HepG2 (cell line): Measurements from ENCODE around the gene BCL6B. TPM values are rescaled to one million over a fixed set of nuclear protein-coding genes. Genes with fewer than 3 reads are reported as not detected.

Experiments used
- GTF2F1 ChIP-seq: fragments of 150-350 bp; IDR thresholded peaks from 2 replicates; pipeline ENCODE4 v1.6.1; 2014; ENCODE audit warnings: low read length
- ISL2 ChIP-seq: sonication (generic); formaldehyde crosslinking; IDR thresholded peaks from 2 replicates; pipeline ENCODE4 v1.5.0; 2020; ENCODE audit warnings: missing genetic modification reagents
- NFE2L1 ChIP-seq: sonication (generic); formaldehyde crosslinking; IDR thresholded peaks from 2 replicates; pipeline ENCODE4 v1.4.0; 2020; ENCODE audit warnings: missing genetic modification reagents, mild to moderate bottlenecking, borderline replicate concordance
- POLR2A ChIP-seq, 2 experiments: IDR thresholded peaks; 2 replicates each; pipeline ENCODE4 v1.6.1; 2011; ENCODE audit warnings: low read depth in 2 of 2, low read length in 2 of 2, mild to moderate bottlenecking in 1 of 2, moderate library complexity in 1 of 2; ENCODE audit not compliant: insufficient read depth in 1 of 2
- PPARG ChIP-seq: conservative IDR thresholded peaks from 2 replicates; pipeline ENCODE4 v1.6.1; 2016; ENCODE audit warnings: missing biosample characterization, missing genetic modification reagents
- SALL2 ChIP-seq: sonication (generic); formaldehyde crosslinking; IDR thresholded peaks from 2 replicates; pipeline ENCODE4 v1.8.1; 2023; ENCODE audit warnings: mild to moderate bottlenecking, missing genetic modification reagents, inconsistent platforms
- ZNF101 ChIP-seq: sonication (generic); formaldehyde crosslinking; IDR thresholded peaks from 2 replicates; pipeline ENCODE4 v1.4.0; 2020; ENCODE audit warnings: mild to moderate bottlenecking, low read depth, missing genetic modification reagents, borderline replicate concordance
- ZNF121 ChIP-seq: sonication (generic); formaldehyde crosslinking; IDR thresholded peaks from 2 replicates; pipeline ENCODE4 v1.5.0; 2020; ENCODE audit warnings: mild to moderate bottlenecking, missing genetic modification reagents
- ZNF180 ChIP-seq: sonication (generic); formaldehyde crosslinking; IDR thresholded peaks from 2 replicates; pipeline ENCODE4 v1.4.0; 2020; ENCODE audit warnings: low read depth, missing genetic modification reagents, borderline replicate concordance
- ZNF253 ChIP-seq: sonication (generic); formaldehyde crosslinking; IDR thresholded peaks from 2 replicates; pipeline ENCODE4 v1.8.0; 2022; ENCODE audit warnings: mild to moderate bottlenecking, missing genetic modification reagents, borderline replicate concordance
- ZNF333 ChIP-seq: sonication (generic); formaldehyde crosslinking; IDR thresholded peaks from 2 replicates; pipeline ENCODE4 v1.4.0; 2020; ENCODE audit warnings: mild to moderate bottlenecking, missing genetic modification reagents, borderline replicate concordance
- ZNF570 ChIP-seq: sonication (generic); formaldehyde crosslinking; IDR thresholded peaks from 2 replicates; pipeline ENCODE4 v1.4.0; 2020; ENCODE audit warnings: mild to moderate bottlenecking, missing genetic modification reagents, borderline replicate concordance
- ZNF761 ChIP-seq: sonication (generic); formaldehyde crosslinking; conservative IDR thresholded peaks from 2 replicates; pipeline ENCODE4 v1.4.0; 2020; ENCODE audit warnings: mild to moderate bottlenecking, missing genetic modification reagents
- ZNF776 ChIP-seq: sonication (generic); formaldehyde crosslinking; IDR thresholded peaks from 2 replicates; pipeline ENCODE4 v1.4.0; 2020; ENCODE audit warnings: mild to moderate bottlenecking, missing genetic modification reagents
- ZNF816 ChIP-seq: sonication (generic); formaldehyde crosslinking; IDR thresholded peaks from 2 replicates; pipeline ENCODE4 v1.8.0; 2022; ENCODE audit warnings: missing genetic modification reagents, mild to moderate bottlenecking, borderline replicate concordance
- polyA plus RNA-seq, 8 experiments: library from polyadenylated mRNA; depleted of rRNA in 3 of 8; stranded (reverse) in 7 of 8; unstranded in 1 of 8; fragments of >200 nt; fragmentation: Illumina TruSeq in 4 of 8; extraction: Trizol in 4 of 8; gene quantifications; 2 replicates each; pipeline versions ENCODE4 v1.2.1 to v1.2.3, GENCODE V29; 2011 to 2016; ENCODE audit warnings: low read depth in 4 of 8, missing spikeins in 1 of 8, mixed read lengths in 1 of 8; ENCODE audit not compliant: insufficient read depth in 1 of 8
- total RNA-seq, 5 experiments: library from RNA; depleted of rRNA; stranded (reverse); fragments of >200 nt; fragmentation: Illumina TruSeq; extraction: Trizol; gene quantifications; 2 replicates each; pipeline ENCODE4 v1.2.3, GENCODE V29; 2016; ENCODE audit warnings: low read depth in 1 of 5
- TF ChIP-seq, protein P1 (sequence below): sonication (generic); formaldehyde crosslinking; IDR thresholded peaks from 2 replicates; pipeline ENCODE4 v1.4.0; 2020; ENCODE audit warnings: mild to moderate bottlenecking, missing genetic modification reagents
- TF ChIP-seq, protein P2 (sequence below): sonication (generic); formaldehyde crosslinking; IDR thresholded peaks from 2 replicates; pipeline ENCODE4 v1.4.0; 2020; ENCODE audit warnings: missing genetic modification reagents; ENCODE audit errors: not compliant biosample characterization
- TF ChIP-seq, protein P3 (sequence below): sonication (generic); formaldehyde crosslinking; IDR thresholded peaks from 2 replicates; pipeline ENCODE4 v1.9.0; 2021; ENCODE audit warnings: missing genetic modification reagents, borderline replicate concordance

The BCL6B gene
- total and polyA plus RNA-seq, 2 of the 13 experiments (the other 11 are each of a cell fraction or from before 2014, with no cell fraction given), result not detected

- TF ChIP-seq GTF2F1, result no peak
- no peak for TF ChIP-seq PPARG (CRISPR knock-in tag)
- TF ChIP-seq ZNF816 (CRISPR knock-in tag), result no peak
- TF ChIP-seq, protein P1, sequence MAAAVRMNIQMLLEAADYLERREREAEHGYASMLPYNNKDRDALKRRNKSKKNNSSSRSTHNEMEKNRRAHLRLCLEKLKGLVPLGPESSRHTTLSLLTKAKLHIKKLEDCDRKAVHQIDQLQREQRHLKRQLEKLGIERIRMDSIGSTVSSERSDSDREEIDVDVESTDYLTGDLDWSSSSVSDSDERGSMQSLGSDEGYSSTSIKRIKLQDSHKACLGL, result 0 out of 2 replicates have a peak, but pooled peaks have one; percentile 0
- 0 out of 2 replicates have a peak, but pooled peaks have one; percentile 0 for TF ChIP-seq ISL2 (CRISPR knock-in tag)
- 0 out of 2 replicates have a peak, but pooled peaks have one; percentile 21 for TF ChIP-seq ZNF180 (CRISPR knock-in tag)
- TF ChIP-seq ZNF570 (CRISPR knock-in tag), result no peak
- TF ChIP-seq, protein P2, sequence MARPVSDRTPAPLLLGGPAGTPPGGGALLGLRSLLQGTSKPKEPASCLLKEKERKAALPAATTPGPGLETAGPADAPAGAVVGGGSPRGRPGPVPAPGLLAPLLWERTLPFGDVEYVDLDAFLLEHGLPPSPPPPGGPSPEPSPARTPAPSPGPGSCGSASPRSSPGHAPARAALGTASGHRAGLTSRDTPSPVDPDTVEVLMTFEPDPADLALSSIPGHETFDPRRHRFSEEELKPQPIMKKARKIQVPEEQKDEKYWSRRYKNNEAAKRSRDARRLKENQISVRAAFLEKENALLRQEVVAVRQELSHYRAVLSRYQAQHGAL (CRISPR knock-in tag), result no peak
- peak; percentile 76 for TF ChIP-seq ZNF121 (CRISPR knock-in tag)
- TF ChIP-seq, protein P3, sequence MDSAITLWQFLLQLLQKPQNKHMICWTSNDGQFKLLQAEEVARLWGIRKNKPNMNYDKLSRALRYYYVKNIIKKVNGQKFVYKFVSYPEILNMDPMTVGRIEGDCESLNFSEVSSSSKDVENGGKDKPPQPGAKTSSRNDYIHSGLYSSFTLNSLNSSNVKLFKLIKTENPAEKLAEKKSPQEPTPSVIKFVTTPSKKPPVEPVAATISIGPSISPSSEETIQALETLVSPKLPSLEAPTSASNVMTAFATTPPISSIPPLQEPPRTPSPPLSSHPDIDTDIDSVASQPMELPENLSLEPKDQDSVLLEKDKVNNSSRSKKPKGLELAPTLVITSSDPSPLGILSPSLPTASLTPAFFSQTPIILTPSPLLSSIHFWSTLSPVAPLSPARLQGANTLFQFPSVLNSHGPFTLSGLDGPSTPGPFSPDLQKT (CRISPR knock-in tag), result no peak
- no peak for TF ChIP-seq ZNF253
- no peak for TF ChIP-seq ZNF333 (CRISPR knock-in tag)
- no peak for TF ChIP-seq ZNF761 (CRISPR knock-in tag)
- TF ChIP-seq POLR2A (IDR thresholded peaks at IDR 0.05; ENCODE audit: insufficient read depth in 1 of 2, low read depth in 2 of 2, low read length in 2 of 2), result 0 out of 4 replicates have a peak, but pooled peaks of 1 of the 2 experiments have one; percentile 10
- TF ChIP-seq NFE2L1 (CRISPR knock-in tag), result no peak
- TF ChIP-seq ZNF776 (CRISPR knock-in tag), result no peak
- TF ChIP-seq SALL2, result no peak
- no peak for TF ChIP-seq ZNF101 (CRISPR knock-in tag)
These were observed 7.6 kb upstream of the BCL6B start (continued) for GRCh38 chr17:7014995-7015958.
